HG02623 (cell line): ENCODE measurements around the gene VAMP2.

ENCODE experiments used
- ATAC-seq: cut with Tn5 transposase; IDR thresholded peaks from one replicate; pipeline ENCODE4 v1.9.1; 2021; ENCODE audit warnings: moderate library complexity; ENCODE audit not compliant: unreplicated experiment

VAMP2 gene

DNA sequence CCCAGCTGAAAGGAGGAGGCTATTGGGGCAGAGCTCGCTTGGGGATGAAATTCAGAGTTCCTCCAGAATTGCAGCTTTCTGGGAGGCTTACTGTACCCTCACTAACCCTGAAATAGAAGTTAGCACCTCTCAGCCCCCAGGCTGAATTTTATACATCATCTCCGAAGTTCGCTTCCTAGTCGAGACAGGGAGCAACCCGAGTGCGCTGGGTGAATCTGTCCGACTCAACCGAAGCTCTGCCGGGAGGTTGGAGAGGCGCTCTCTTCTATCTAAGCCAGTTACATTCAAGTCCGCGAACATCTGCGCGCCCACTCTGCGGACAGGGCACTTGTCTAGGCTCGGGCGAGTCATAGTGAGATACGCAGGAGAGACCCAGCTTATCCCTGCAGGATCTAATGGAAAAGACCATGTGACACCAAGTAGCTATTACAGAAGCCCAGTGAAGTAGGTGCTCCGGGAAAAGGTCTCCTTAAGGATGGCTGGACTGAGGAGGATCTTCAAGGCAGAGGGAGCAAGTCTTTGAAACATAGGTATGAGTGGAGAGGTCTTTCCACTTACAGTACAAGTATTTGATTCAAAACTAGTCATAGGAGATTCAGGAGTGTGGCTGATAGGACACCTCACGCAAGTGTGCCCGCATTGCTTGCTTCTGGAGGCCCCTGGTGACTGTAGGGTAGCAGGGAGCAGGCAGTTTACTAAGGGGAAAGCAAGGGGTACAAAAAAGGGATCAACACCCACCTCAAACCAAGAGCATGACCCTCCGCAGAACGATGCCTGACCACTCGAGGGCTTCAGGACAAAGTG lies 38.2 kb downstream of the VAMP2 start:
- ATAC-seq, result no peak

DNA sequence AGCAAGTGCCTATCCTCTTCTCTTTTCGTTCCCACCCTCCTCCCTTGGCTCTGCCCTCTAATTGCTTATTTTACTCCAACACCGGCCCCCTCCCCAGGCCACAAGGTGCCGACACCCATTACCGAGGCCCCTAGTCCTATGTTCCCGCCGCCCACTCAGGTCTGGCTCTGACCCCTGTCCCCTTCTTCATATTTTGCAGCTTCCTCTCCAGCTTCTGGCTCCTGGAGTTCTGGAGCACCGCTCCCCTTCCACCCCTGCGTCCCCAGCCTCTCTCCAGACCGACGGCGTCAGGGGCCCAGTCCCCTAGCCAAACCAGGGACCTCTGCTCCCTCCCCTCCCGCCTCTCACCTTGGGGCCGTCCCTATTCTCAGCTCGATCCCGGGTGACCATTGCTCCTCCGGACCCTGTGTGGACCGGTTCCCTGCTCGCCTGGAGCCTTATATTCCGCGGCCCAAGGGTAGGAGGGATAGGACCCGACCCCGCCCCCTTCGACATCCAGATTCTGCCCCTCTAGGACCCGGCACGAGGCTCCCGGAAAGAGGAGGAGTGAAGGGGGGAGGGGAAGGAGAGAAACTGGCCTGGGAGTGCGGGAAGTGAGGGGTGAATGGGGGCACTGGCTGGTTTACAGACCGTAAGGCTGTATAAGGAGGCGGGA lies 38.9 kb downstream of the VAMP2 start, which contains the start of gene HES7:
TSS of gene HES7 (minus strand) at position 412 of the 655 bp plus-strand sequence. CDS start at position 390, 22 bp downstream.
- ATAC-seq, result no peak

DNA sequence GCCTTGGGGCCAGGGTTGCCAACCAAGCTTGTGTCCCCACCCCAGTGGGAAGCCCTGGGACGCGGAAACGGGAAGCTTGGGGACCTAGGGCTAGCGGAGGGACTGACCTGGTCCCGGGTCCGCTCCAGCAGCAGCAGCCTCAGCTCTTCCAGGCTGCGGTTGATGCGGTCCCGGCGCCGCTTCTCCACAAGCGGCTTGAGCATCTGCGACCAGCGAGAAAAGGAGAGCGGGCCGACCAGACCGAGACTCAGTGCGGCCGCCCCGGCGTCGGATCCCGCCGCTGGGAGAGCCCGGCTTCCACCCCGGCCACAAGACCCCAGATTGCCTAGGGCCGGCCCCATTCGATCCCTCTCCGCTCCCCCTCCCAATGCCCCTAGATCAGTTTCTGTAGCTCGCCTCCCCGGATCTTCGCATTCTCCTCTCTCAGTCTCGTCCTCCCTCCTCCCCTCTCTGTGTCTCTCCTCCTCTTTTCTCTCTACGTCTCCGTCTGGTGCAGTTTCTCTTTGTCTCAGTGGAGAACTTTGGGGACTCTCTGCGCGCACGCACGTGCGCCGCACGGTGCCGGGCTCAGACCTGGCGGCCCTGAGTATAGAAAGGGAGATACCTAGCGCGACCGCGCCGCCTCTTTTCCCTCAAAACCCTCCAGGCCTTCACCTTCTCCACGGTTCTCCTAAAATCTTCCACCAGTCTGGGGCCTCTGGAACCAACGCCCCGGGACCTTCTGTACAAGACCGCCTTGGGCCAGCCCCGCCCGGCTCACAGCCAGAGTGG lies 39.6 kb downstream of the VAMP2 start:
- ATAC-seq, result no peak

DNA sequence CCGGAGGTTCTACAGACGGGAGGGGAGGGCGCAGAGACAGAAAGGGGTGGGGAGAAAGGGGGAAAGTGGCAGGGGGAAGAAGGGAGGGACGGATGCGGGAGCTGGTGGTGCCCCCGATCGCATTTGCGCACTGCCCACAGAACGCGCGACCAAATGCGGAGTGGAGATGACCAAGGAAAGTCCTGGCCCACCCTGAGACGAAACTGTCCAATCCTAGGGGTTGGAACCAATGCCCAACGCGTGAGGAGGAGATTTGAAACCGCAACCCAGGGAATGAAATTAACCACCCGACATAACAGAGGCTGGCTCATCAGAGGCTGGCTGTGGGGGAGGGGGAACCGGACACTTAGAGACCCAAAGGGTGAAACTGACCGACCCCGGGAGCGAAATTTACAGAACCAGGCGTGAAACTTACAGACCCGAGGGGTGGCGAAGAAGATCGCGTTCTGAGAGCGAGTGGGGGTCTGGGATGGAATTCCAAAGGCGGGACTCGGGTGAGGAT lies 40.3 kb downstream of the VAMP2 start:
- ATAC-seq, result no peak

DNA sequence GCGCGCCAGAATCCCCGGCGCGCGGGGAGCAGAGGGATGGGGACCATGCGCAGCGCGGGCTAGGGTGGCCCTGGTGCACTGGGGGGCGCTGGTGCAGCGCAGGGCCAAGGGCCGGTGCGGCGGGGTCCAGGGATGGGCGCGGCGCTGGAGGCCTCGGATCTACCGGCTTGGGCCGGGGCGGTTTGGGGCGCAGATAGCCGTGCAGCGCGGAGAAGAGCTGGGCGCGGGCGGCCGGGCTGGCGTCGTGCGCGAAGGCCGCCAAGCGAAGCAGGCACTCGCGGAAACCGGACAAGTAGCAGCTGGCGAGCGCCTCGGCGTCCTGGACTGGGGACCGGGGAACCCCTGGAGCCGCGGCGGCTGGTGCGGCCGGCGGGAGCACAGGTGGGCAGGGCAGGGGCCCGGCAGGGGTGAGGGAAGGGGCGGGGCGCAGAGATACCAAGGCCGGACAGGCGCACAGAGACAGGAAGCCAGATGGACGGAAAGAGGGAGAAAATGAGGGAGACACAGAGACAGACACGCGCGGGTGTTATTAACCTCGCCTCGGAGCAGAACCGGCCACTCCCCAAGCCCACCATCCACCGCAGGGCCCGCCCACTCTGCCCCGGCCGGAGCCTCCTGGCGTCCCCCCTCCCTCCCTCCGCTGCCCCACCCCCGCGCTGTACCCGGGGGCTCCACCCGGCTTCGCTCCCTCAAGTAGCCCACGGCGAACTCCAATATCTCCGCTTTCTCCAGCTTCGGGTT lies 40.9 kb downstream of the VAMP2 start:
- no peak for ATAC-seq

DNA sequence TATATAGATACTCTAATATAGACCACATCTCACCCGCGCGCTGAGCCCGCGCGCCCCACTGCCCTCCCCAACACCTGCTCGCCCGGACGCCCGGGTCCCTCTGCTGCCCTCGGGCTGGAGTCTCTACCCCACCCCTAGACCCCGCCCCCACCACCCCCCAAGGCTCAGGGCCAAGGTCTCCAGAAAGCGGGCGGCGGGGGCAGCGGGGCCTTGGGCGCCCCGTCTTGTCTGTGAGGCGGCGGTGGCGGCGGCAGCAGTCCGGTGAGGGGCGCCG lies 41.4 kb downstream of the VAMP2 start:
- ATAC-seq, result no peak

DNA sequence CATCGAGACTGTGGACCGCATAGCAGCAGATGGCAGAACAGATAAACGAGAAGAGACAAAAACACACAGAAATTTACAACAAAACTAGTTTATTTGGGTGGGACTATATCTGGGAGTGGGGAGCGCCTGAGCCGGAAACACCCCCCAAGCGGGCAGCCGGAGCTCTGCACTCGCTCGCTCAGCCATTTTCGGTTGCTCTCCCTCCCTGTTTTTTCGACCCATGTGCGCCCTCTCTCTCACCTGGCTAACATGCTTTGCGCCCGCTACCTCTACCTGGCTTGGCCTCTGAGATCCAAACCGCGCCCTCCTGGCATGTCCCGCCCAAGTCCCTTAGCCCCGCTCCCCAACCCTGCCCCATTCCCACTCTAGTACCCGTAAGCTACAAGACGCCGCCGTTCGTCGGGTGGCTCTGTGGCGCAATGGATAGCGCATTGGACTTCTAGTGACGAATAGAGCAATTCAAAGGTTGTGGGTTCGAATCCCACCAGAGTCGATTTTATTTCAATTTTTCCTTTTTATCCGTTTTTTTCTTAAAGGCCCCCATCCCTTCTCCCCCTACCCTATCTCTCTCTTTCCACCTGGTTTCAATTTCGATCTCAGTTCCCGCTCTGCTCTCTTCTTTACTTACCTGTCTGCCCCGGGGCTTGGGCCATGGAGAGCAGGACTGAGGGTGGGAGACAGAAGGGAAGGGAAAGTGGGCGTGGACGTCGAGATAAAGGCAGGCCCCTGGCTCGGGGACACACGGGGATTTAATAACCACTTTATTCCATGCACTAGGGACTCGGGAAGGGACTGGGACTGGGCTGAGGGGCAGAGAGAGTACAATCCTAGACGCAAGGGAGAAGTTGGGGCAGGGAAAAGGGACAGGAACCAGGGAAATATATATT lies 42.0 kb downstream of the VAMP2 start:
- ATAC-seq, result no peak

DNA sequence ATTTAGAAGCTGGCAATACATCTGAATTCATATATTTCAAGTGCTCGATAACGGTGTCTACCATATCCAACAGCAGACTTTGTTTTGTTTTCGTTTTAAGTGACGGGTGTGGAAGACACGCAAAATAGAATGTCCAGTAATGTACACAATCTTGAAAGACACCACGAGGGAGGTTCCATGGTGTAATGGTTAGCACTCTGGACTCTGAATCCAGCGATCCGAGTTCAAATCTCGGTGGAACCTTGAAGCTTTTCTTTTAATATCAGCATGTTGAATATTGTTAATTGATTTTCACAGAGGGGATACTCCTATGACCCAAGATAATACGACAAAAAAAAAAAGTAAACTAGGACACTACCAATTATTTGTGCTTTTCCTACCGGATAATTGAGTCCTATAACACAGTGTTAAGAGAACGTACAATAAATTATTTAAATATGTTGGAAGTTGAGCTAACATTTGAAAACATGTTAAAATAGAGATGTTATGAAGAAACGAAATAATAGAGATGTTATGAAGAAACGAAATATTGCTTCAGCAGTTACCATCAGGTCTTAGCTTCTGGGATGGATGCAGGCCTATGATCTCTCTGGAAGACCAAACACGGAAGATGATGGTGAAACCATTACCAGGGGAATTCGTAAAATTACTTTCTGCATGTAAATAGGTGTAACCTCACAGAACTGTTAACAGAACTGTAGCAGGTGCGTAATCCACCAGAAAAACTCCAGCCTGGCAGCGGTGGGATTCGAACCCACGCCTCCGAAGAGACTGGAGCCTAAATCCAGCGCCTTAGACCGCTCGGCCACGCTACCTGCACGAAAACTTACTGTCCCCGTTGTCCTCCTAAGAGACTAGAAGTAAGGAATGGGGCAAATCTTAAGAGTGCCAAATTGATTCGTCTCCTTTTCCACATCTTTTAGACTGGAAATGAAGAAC lies 42.9 kb downstream of the VAMP2 start:
- no peak for ATAC-seq

DNA sequence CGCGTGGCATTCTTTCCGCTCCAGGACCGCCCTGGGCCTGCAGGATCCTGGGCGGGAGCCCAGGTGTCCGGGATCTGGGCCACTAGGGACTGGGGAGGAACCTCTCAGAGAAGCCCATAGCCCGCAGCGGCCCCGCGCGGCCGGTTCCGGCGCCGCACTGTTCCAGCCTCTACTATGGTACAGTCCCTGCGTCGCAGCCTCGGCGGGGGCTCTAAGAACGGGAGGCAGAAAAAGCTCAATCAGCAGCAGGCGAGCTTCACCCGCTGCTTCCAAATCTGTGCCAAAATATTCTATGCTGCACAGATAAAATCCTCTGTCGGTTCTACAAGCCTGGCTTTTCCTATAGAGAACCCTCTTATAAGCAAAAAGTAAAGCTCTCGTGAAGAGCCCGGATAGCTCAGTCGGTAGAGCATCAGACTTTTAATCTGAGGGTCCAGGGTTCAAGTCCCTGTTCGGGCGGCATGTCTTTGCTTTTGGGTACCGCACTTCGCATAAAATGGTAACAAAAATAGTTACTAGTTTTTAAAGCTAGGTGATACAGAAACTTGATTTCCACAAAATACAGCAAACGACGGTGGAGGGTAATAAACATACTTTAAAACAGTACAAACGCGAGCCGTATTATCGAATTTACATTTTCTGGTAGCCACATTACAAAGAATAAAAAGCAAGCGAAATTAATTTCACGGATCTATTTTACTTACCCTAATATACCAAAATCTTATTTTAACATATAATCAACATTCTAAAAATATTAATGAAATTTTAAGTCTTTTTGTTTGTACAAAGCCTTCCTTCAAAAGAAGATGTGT lies 43.8 kb downstream of the VAMP2 start:
- ATAC-seq, result no peak

DNA sequence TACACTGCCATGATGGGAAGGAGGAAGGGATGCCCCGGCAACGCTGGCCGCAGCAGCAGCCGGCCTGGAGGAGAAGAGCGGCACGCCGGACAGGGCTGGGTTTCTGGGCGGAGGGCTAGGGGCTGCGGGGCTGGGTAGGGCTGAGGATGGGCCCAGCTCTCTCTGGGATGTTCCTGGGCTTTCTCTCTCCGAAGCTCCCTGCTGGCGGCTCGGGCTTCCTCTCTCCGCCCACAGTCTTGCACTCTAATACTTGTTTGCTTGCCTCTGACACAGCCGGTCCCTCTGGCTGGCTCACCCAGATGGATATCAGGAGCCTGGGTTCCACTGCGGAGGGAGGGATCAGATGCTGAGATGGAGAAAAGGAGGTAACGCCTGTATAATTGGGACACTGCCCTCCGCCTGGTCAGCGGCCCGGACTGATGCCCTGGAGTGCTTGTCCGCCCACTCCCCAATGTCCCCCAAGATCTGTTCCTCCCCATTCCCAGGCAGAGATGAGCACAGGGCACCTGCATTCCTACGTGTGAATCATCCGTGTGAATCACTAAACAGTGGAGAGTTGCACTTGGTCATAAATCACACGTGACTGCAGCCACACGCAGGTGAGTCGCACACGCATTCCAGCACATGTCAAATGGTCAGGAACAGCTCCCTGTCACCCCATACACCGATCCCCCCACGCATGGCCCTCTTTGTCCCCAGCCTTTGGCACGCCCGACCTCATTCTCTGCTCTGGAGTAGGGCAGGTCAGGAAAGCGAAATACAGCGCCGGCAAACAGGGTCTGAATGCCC lies 44.6 kb downstream of the VAMP2 start, which contains the start of gene ALOXE3:
TSS of gene ALOXE3 (minus strand) at position 535 of the 789 bp plus-strand sequence. CDS start at position 11, 524 bp downstream.
- ATAC-seq, result no peak

DNA sequence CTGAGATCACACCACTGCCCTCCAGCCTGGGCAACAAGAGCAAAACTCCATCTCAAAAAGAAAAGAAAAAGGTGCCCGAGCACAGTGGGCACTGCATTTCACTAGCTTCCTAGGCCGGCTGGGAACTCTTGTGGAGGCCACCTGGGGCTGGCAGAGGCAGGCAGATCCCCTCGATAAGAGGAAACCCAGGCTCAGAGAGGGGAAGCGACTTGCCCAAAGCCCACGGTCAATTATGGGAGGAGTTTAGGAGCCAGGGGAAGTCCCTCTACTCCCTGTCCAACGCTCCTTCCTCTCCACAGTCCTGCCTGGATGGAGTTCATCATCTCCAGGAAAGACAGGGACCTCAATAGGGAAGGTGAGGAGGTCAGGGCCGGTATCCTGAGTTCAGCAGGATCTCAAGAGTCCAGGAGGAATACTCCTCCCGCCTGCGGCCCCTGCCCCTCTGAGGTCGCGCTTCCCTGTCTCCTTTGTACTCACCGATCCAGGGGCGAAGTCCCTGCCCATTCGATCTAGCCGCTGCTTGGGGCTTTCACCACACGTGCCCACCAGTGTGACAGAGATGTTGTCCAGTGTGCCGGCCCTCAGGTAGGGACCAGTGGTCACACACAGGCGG lies 45.3 kb downstream of the VAMP2 start:
- no peak for ATAC-seq

DNA sequence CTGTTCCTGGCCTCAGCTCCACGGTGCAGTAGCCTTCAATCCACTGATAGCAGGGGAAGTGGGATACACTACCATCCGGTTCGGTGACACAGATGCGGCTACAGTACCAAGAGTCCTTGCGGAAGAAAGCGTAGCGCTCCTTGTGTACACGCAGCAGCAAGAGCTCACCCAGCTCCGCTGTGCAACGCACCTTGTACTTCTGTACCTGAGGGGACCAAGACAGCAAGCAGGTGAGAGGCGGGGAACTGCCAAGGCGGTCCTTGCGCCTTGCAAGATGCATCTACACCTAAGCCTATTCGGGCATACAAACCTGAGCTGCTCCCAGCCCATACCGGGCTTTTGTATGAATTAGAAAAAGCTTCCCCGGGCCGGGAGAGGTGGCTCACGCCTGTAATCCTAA lies 46.0 kb downstream of the VAMP2 start:
- ATAC-seq, result no peak

DNA sequence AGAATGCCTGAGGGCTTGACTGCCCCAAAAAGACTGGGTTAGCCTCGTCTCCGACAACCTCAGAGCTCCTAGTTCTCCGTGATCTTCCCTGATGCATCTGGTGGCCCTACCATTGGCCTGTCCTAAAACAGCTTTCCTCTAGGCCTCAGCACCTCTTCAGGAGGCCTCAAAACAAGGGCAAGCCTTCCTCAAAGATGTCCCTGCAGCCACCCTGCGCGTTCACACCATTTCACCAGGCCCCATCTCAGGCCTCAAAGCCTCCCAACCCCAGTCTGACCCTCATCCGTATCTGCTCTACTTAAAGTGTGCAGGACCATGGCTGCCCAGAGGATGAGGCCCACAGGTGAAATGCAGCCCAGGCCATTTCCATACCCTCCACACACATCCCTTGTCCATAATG lies 51.8 kb downstream of the VAMP2 start:
- no peak for ATAC-seq

DNA sequence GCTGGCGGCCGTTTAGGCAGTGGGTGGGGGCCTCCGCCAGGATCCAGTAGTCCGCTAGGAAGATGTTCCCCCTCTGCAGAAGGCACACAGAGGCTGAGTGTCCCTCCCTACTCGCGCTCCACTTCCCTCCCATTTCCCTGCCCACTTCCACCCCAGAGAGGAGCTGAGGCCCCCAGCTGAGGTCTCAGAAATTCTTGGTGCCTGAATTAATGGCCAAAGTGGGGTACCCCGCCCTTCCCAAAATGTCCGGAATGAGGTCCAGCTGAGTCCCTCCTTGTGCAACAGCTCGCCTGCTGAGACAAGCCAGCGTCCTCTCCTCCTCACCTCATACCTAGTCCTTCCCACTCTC lies 52.3 kb downstream of the VAMP2 start:
- ATAC-seq, result no peak

DNA sequence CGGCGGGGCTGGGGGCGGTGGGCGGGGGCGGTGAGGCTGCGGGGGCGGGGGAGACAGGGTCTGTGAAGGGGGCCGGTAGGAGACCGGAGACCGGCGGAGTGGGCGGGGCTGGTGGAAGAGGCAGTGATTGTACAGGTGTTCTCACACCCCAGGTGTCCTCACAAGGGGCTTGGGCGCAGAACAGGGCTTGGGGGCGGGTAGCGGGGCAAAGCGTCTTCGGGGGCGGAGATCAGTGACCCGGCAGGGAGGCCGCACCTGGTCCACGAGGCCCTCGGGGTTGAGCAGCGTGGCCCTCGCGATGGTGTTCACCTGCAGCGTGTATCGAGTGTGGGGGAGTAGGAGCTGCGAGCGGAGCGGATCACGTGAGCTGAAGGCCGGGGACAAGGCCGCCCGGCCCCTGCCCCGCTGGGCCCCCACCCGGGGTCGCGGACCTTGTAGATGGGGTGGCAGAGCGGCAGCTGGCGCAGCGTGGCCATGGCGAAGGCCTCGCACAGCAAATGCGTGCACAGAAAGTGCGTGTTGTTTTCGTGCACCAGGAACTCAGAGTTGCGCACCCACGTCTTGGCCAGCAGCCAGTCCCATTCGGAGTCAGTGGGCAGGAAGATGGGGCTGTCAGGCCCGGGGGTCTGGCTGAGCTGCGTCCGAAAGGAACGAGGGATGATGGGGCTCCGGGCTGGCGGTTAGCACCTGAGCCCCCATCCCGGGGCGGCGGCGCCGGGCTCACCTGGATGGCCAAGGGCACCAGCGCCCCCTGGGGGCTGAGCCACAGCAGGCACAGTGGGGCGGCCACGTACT lies 52.9 kb downstream of the VAMP2 start:
- no peak for ATAC-seq
